HG03442 (cell line): ENCODE data around the gene CLDN17.

Source experiments
- ATAC-seq: cut with Tn5 transposase; IDR thresholded peaks from one replicate; pipeline ENCODE4 v1.9.1; 2021; ENCODE audit warnings: mild to moderate bottlenecking, moderate library complexity; ENCODE audit not compliant: unreplicated experiment

CLDN17 gene, protein sequence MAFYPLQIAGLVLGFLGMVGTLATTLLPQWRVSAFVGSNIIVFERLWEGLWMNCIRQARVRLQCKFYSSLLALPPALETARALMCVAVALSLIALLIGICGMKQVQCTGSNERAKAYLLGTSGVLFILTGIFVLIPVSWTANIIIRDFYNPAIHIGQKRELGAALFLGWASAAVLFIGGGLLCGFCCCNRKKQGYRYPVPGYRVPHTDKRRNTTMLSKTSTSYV

DNA sequence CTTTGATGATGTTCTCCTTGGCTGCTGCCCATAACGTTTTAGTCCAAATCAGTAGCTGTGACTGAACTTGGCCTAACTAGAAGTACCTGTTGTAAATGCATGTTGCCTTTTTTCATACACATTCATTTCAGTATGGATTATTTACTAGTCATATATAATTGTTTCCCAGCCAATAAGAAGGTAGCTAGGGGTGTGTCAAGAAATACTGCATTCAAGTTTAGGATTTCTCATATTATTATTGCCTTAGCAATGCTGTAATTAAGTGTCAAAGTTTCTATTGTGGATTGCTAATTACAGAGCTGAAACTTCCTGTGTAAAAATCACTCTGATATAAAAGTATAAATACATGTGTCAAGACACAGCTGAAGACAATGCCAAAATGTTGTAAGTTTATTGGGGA is at the start of gene CLDN17:
Gene CLDN17, minus strand, starts transcription at position 101 of the 400 bp plus-strand sequence. CDS start 188 bp downstream, outside the sequence.
- ATAC-seq = no peak

DNA sequence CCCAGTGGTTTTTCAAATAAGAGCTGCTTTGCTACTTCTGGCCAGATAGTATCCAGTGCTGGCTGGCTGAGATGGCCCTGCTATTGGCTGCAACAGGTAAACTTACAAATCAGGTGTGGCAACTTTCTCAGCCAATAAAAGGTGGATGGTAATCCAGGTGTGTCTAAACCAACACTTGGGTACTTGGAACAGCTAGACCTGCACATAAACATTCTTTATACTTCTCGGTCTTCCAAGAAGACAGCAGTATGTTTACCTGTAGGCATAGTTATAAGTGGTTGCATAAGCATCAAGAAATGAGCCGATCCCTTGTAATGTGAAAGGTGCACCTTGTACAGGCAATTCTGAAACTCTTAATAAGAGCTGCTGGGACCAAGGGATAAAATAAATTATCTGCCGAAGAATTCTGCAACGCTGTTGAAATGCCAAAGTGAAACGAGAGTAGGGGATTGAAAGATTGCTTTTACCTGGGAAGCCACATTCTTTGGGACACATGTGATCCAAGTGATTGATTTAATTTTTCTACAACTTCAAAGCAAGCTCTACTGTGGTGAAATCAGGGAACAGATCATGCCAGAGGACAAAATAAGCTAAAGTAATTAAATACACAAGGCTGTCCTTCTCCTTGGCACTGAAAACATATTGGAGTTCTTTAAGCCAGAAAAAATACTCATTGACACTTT is 49.6 kb upstream of the CLDN17 start, which contains the start of gene CLDN8:
Gene CLDN8, minus strand, starts transcription at position 57 of the 683 bp plus-strand sequence. CDS start 172 bp downstream, outside the sequence.
- ATAC-seq = no peak

DNA sequence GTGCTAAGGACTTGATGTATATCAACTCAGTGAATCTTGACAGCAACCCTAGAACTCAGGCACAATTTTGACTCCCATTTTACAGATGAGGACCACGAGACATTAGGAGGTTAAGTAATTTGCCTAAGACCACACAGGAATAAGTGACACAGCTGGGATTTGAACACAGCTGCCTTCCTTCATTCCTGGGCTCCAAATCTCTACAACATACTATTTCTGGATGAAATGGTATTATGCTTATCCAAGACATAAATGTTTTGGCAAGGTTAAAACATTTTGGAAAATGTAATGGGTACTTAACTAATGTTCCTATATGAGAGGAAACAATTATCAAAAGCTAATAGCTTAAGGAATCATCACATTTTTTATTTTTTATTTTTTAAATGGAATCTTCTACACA is 44.5 kb upstream of the CLDN17 start:
- no peak for ATAC-seq

DNA sequence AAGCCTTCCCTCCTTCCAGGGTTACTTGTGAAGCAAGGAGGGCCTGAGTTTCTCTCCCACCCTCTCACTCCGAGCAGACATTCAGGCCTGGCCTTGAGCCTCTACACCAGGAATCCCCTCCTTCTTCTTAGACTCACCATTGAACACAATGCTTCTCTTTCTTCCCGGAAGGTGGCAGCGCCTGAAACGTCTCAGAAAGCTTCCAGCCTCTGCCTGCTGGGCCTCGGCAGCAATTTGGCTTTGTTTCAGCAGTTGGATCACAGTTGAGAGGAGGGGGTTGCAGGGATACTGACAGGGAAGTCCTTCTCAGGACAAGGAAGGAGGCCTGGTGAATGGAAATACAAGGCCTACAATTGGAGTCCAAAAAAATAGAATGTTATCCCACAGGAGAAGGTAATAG is 43.0 kb upstream of the CLDN17 start:
- no peak for ATAC-seq

DNA sequence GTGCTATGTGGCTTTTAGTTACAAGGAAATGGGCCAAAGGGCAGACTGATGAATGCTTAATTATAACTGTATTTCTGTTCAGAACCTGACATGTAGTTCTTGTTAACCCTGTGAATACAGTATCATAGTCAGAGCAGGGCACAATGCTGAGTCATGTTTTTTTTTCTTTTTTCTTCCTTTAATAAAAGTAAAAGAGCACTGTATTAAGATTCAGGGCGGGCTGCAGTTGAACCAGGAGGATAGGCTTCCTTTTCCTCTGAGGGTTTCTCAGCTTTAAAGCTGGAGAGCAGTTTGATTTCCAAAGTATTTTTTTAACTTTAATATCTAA is 40.6 kb upstream of the CLDN17 start:
- ATAC-seq = no peak

DNA sequence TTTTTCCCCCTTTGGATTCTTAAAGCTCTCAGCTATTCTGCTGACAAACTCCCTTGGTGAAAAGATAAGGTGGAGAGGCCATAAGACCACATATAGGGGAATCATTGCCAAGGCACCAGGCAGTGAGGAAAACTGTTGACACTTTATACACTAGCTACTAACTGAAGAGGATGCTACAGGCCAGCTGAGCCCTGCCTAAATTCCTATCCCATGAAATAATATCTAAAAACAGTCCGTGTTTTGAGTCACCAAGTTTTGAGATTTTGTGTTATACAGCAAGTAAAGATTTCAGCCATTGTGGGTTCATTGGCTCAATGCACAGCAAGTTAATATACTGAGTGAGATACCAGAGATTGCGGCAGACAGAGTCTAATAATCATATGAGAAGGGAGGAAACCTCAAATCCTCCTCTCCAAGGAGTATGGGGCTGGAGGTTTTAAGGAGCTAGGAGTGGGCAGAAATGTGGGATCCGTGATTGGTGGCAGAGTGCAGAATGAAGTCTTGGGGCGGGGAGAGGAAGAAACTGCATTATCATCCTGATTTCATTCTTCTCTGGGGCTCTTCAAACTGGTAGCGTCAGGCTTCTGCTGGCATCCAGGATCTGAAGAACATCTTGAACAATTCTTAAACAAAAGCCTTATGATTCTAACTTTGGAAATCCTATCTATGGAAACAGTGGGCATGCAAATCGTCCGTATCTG is 40.1 kb upstream of the CLDN17 start:
- ATAC-seq = no peak

DNA sequence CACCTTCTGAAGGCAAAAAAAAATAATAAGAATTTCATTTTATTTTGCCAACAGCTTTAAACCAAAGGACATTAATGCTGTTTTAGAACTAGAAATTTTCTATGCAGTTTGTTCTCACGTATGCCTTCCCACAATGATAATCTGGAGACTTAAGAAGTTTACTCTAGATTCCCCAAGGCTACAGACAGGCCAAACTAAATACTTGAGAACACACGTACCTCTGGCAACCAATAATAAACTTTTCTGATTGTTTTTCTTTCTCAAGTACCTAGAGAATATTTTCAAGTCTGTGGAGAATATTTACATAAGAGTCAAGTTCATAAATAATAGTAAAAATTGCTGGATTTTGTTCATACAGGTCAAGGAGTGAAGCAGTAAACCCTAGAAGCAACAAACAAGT is 33.4 kb upstream of the CLDN17 start:
- no peak for ATAC-seq

DNA sequence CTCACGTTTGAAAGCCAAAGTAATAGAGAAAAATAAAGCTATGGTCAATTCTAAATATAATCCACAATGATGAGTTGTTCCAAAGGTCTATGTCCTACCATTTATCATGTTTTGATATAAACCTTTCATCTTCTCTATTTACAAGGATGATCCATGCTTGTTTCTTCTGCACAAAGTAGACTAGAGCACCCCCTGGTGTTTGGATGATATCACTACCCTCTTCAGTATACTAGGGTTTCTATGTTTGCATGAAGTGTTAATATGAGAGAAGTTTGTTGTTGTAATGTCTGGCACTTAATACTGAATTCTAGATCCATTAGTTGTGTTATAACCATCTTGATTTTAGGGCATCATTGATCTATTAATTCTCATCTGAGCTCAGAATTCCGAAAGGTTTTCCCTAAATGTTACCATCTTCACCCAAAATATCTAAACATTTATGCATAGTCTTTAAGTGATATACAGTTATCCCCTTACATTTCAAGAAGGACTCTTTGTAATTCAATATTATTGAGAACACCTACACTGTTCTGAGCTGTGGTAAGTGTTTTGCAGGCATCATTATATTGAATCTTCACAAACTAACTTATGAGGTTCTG is 28.2 kb upstream of the CLDN17 start:
- ATAC-seq = peak; percentile 67

DNA sequence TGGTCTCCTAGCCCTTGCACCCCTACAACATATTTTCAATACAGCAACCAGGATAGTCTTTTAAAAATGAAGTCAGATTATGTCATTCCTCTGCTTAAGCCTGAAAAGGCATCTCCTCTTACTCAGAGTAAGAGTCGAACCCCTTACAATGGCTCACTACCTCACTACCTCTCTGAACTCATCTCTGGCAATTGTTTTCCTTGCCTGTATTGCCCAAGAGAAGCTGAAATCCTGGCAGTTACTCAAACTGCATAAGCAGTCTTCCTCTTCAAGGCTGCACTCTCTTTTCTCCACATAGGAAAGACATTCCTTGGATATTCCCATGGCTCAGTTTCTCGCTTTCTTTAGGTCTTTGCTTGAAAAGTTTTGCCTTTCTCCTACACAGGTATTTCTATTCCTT is 26.6 kb upstream of the CLDN17 start:
- ATAC-seq = no peak

DNA sequence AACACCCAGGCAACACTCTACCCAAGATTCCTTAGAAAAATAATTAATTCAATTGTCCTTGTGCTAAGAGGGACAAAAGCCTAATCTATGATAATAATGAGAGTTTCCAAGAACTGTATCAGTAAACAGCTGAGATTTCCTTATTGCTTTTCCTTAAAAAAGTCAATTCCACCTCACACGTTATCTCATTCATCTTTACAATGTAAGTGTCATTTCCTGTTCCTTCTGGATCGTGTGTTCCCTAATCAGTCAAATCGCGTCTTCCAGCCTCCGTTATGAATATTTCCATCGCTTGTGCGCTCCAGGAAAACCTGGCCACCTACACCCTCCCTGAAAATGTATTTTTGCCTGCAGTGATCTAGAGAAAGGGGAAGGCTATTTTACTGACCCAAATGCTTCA is 23.9 kb upstream of the CLDN17 start:
- no peak for ATAC-seq

DNA sequence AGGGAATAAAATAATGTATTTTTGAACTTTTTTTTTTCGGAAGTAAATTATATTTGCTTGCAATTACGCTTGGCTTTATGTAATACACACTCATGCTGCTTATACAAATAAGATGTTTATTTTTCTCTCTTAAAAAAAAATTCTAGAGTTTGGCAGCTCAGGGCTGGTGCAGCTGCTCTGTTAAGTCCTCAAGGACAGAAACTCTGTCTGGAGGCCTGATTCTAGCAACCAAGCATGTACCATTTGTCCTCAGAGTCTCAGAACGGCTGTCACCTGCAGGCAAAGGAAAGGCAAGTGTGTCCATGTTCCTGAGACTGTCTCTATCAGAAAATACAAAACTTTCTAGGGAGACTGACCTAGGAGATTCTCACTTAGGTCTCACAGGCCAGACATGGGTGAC is 23.2 kb upstream of the CLDN17 start:
- no peak for ATAC-seq

DNA sequence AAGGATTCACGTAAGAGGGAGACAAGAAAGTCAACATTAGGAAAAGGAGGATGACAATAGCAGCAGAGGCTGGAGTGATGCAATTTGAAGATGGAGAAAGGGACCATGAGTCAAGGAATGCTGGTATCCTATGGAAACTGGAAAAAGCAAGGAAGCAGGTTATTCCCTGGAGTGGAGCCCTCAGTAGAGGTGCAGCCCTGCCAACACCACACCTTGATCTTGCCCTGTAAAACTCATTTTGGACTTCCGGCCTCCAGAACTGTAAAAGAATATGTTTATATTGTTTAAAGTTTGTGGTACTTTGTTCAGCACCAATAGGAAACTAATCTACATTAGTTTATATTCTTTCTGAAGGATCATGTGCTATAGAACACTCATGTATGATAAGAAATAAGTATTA is 19.6 kb upstream of the CLDN17 start:
- ATAC-seq = no peak

DNA sequence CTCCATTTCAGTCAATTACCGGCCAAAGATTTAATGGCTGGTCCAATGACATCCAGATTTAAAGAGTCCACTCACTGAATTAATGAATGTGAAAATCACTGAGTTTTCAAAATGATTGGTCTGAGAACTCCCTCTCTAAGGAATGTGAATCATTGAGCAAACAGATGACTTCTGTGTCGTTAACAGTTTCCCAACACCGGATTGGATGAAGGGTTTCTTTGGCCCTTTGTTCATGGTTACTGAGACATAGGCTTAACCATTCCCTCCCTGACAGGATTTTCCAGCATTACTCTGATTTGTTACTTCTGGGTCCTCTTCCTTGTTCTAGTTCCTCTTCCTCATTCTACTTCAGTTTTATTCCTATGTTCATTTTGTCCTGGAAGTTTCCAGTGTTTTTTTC is 1.5 kb upstream of the CLDN17 start:
- no peak for ATAC-seq

DNA sequence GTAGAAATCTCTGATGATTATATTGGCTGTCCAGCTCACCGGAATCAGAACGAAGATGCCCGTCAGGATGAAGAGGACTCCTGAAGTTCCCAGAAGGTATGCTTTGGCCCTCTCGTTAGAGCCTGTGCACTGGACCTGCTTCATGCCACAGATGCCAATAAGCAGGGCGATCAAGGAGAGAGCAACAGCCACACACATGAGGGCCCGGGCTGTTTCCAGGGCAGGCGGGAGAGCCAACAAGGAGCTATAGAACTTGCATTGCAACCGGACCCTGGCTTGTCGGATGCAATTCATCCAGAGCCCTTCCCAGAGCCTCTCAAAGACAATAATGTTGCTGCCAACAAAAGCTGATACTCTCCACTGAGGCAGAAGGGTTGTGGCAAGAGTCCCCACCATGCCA is 434 bp downstream of the CLDN17 start:
- no peak for ATAC-seq

DNA sequence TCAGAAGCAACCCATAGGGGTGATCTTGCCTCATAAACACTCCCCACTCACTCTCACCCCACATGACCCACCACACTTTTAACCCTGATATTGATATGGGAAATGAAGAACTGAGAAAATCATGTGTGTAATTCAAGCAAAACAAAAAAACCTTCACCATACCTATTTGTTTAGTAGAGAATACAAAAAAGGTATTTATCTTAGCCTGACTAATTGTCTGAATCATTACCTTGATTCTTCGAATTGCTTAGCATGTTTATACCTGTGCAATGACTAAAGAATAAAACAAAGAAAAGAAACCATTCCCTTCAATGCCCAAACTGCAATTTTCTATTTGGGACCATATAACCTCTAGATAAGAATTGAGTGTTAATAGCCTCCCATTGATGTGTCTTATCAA is 1.8 kb downstream of the CLDN17 start:
- no peak for ATAC-seq

DNA sequence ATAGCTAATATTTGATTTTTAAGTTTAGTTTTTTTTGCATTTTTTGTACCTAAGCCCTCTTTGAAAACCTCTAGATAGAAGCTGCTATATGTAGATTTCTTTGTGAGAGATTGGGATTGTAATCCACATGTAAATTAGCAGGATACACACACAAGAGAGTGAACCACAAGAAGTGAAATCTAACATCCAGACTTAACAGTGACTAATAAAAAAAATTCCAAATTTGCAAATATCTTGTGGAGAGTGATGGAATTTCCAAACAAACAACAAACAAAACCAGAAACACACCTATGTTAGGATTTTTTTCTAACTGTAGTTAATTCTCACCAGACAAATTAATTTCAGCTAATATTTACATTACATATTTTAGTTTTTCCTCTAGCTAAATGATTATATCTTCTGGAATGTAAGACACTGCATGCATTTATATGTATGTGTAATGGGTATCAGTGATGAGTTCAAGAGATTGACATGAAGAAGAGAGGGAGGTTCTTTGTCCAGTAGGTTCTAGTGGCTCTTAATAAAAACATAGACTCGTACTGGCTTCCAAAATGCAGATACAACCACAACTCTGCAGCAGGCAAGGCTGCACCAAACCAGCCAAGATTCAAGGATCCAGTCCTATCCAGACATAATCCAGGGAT is 12.8 kb downstream of the CLDN17 start:
- no peak for ATAC-seq

DNA sequence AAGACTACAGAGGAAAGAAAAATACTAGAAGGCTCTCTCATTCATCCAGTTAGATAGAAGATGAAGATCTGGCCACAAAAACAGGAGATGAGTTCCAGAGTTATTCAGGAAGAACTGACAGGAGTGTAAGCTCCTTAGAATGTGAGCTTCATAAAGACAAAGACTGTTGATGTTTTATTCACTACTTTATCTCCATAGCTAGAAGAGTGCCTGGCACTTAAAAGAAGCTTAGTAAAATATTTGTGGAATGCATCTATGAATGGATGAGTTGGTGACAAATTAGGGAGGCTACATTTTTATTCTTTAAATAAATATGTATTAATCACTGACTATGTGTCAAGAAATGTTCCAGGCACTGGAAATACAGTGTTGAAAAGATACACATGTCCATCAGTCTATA is 13.8 kb downstream of the CLDN17 start:
- no peak for ATAC-seq

DNA sequence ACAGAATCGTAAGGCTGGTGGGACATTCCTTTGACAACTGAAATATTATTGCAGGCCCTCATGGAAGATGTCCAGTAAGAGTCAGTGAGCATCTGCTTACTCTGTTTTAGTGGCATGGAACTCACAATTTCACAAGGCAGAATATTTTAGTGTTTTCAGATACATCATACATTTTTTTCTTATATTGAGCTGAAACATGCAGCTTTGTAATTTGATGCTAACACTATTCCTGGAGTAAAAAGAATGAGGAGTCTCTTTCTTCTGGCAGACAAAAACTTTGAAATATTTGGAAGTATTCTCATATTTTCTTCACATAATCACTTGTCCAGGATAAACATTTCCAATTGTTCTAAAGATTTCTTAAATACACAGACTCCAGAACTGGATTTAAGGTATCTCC is 17.7 kb downstream of the CLDN17 start:
- no peak for ATAC-seq

DNA sequence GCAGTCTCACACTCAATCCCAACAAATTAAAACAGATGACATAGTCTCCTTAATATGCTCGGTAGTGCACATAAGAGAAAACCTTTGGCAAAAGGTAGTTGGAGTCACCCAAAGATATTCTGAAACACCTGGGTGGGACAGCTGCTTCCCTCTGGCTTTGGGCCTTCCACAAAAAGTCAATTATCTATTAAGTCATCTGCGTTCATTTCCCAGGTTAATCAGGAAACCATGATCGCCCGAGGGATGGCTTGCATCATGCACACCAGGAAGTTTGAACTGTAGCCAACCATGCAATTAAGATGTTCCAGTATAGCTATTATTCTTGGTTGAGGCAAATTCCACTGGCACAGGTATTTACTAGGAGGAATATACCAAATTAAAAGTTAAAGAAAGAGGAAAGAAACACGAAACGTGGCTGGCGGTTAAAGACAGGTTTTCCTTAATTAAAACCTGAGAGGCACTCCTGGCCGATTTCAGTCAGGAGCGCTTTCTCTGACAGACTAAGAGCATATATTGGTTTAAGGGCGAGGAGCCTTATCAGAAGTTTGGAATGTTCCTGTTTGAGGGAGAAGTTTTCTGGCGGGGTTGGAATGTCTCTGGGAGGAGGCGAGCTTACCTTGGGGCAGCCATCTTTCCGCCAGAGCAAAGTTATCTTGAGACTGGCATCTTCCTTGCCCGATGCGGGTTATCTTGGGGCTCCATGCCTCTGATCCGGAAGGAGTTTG is 19.9 kb downstream of the CLDN17 start:
- ATAC-seq = no peak

DNA sequence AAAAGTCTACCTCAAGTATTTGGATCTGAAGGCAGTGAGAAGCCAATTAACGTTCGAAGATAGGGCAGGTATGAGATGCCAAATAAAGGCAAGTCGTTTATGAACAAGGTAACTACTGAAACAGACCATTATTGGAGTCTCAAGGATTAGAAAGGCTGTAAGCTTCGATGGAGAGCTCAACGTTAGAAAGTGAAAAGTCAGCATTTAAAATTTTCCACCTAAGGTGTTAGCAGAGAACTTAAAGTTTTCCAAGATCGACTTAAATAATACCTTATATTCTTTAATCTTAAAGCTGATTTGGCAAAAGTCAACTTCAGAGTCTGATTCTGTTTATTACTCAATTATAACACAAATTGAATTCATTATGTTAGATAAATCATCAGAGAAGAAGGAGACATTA is 28.1 kb downstream of the CLDN17 start:
- no peak for ATAC-seq

DNA sequence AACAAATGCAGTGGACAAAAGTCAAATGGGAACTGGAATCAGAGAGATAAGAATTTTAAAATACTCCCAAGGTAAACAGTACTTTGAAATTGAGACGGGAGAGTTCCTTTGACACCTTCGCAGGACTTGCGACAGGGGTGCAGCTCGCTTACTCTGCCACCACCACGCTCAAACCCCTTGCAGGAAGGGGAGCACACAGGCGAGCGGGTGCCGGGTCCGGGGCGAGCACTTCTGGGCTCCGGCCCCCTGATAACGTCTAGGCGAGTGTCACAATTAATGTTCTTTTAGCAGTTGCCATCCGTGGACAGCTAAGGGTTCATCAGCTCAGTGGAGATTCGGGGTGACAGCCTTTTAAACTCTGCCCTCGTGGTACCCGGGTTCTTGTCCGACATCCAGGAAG is 37.4 kb downstream of the CLDN17 start:
- no peak for ATAC-seq
